HG03457 (cell line): Measurements from ENCODE around the gene HOXB13.
A peak's percentile ranks its signal among the peaks of the same experiment; 100 is the strongest.

Source experiments
- ATAC-seq: cut with Tn5 transposase; IDR thresholded peaks from one replicate; pipeline ENCODE4 v1.9.1; 2021; ENCODE audit warnings: moderate number of reproducible peaks; ENCODE audit not compliant: unreplicated experiment

Gene HOXB13

GRCh38 chr17:48715496-48716399 is 12.8 kb downstream of the HOXB13 start:
- no peak for ATAC-seq

DNA sequence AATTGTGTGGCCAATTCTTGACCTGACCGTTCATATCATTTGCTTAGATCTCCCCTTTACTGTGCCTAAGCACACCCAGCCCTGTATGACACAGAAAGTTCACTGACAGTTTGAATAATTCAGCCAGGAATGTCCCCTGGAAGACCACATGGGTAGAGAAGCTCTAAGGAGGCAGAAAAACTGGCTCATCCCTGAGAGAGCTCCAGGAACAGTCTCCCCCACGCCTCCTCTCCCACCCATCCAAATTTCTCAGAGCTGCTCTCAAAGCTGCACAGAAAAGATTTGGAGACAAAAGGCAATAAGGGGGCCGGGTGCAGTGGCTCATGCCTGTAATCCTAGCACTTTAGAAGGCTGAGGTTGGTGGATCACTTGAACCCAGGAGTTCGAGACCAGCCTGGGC is 17.4 kb downstream of the HOXB13 start:
- ATAC-seq: no peak

GRCh38 chr17:48704361-48705248 is 23.9 kb downstream of the HOXB13 start:
- ATAC-seq: no peak

GRCh38 chr17:48701864-48702532 is 26.6 kb downstream of the HOXB13 start:
- no peak for ATAC-seq

- ATAC-seq: no peak
Observed at GRCh38 chr17:48693178-48693577, 35.4 kb downstream of the HOXB13 start.

DNA sequence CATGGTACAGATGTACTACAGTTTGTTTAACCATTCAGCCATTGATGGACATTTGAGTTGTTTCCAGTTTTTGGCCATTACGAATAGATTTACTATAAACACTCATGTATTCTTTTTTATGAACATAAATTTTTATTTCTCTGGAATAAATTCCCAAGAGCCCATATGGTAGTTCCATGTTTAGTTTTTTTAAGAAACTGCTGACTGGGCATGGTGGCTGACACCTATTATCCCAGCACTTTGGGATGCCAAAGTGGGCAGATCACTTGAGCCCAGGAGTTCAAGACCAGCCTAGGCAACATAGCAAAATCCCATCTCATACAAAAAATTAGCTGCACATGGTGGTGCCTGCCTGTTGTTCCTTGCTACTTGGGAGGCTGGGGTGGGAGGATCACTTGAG is 36.5 kb downstream of the HOXB13 start:
- no peak for ATAC-seq

DNA sequence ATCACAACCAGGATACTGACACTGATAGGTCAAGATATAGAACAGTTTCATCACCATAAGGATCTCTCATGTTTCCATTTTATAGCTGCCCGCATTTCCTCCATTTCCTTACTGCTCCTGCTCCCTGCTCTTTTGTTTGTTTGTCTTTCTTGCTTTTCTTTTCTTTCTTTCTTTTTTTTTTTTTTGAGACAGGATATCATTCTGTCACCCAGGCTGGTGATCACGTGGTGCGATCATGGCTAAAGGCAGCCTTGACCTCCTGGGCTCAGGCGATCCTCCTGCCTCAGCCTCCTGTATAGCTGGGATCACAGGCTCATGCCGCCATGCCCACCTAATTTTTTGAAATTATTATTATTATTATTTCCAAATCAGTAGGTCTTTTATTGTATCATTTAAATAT is 37.9 kb downstream of the HOXB13 start:
- no peak for ATAC-seq

GRCh38 chr17:48681609-48682008 is 46.9 kb downstream of the HOXB13 start:
- ATAC-seq: no peak

GRCh38 chr17:48679385-48680096 is 49.0 kb downstream of the HOXB13 start:
- ATAC-seq: no peak

GRCh38 chr17:48678141-48678971 is 50.2 kb downstream of the HOXB13 start:
- peak; percentile 50 for ATAC-seq

GRCh38 chr17:48676963-48677558 is 51.5 kb downstream of the HOXB13 start:
- no peak for ATAC-seq
